Muscle layer of duodenum (tissue), 2 donors: ENCODE data around the gene BTBD6.

Experiments used
- H3K27ac ChIP-seq: one replicate; pipeline ENCODE4 v1.7.0; 2013; ENCODE audit warnings: mild to moderate bottlenecking, low read length
- H3K27me3 ChIP-seq: one replicate; pipeline ENCODE4 v1.7.0; 2013; ENCODE audit warnings: low read depth, mild to moderate bottlenecking, control low read depth, low read length
- H3K36me3 ChIP-seq, 2 donors: one replicate each; pipeline ENCODE4 v1.7.0; 2013; ENCODE audit warnings: low read length in 2 of 2, control low read depth in 1 of 2, mild to moderate bottlenecking in 1 of 2; ENCODE audit not compliant: insufficient read depth in 2 of 2, control insufficient read depth in 1 of 2
- H3K4me1 ChIP-seq, 2 donors: one replicate each; pipeline ENCODE4 v1.7.0; 2013; ENCODE audit warnings: low read length in 2 of 2, mild to moderate bottlenecking in 2 of 2, control low read depth in 1 of 2, moderate library complexity in 1 of 2; ENCODE audit not compliant: insufficient read depth in 2 of 2, control insufficient read depth in 1 of 2
- H3K4me3 ChIP-seq, 2 donors: one replicate each; pipeline ENCODE4 v1.7.0; 2013; ENCODE audit warnings: low read length in 2 of 2, low read depth in 1 of 2, mild to moderate bottlenecking in 1 of 2
- H3K9me3 ChIP-seq, 2 donors: one replicate each; pipeline ENCODE4 v1.7.0; 2013; ENCODE audit warnings: low read length in 2 of 2, control low read depth in 1 of 2, mild to moderate bottlenecking in 1 of 2; ENCODE audit not compliant: control insufficient read depth in 1 of 2
- donor health status: healthy.

BTBD6 gene

DNA sequence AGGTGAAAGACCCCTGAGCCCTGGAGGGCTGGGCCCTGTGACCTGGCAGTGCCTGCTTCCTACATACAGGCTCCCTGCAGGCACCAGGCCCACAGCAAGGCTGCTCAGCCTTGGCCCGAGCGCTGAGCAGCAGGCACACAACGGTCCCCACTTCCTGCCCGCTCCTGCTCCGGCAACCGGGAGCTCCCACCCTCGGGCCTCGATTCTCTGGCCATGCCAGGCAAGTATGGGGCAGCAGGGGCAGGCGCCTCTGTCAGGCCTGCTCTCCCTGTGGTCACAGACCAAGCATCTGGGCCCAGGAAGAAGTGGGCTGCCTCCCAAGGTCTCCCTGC is 36.6 kb upstream of the BTBD6 start:
- H3K4me1 ChIP-seq = no peaks in the 10 kb centered on the region
- H3K4me3 ChIP-seq = no peak overlapping the region
- H3K36me3 ChIP-seq = peaks cover 0 to 40% of the 10 kb centered on the region in 2 donors
- no peaks in the 10 kb centered on the region for H3K27me3 ChIP-seq
- no peak overlapping the region for H3K27ac ChIP-seq
- H3K9me3 ChIP-seq = no peaks in the 10 kb centered on the region

GRCh38 chr14:105212541-105213300 is 35.6 kb upstream of the BTBD6 start:
- no peak overlapping the region for H3K27ac ChIP-seq
- no peak overlapping the region for H3K4me3 ChIP-seq
- peaks cover 0 to 50% of the 10 kb centered on the region in 2 donors for H3K36me3 ChIP-seq
- no peaks in the 10 kb centered on the region for H3K27me3 ChIP-seq
- H3K9me3 ChIP-seq = no peaks in the 10 kb centered on the region
- H3K4me1 ChIP-seq = no peaks in the 10 kb centered on the region

DNA sequence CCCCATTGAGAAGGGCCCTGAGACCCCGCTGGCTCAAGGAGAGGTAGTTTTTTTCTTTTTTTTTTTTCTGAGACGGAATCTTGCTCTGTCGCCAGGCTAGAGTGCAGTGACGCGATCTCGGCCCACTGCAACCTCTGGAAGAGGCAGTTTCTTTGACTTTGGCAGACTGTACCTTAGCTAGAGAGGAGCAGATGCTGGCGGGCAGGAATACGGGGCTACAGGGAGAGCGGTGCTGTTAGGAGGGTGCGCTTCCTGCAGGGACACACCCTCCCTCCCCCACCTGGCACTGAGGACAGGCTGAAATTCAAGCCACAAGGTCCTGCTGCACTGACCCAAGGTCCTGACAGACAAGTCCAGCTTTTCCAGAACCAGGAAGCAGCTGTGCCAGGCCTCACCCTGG is 35.0 kb upstream of the BTBD6 start:
- no peak overlapping the region for H3K27ac ChIP-seq
- H3K27me3 ChIP-seq = no peaks in the 10 kb centered on the region
- H3K4me1 ChIP-seq = no peaks in the 10 kb centered on the region
- no peak overlapping the region for H3K4me3 ChIP-seq
- H3K9me3 ChIP-seq = no peaks in the 10 kb centered on the region
- peaks cover 0 to 56% of the 10 kb centered on the region in 2 donors for H3K36me3 ChIP-seq

DNA sequence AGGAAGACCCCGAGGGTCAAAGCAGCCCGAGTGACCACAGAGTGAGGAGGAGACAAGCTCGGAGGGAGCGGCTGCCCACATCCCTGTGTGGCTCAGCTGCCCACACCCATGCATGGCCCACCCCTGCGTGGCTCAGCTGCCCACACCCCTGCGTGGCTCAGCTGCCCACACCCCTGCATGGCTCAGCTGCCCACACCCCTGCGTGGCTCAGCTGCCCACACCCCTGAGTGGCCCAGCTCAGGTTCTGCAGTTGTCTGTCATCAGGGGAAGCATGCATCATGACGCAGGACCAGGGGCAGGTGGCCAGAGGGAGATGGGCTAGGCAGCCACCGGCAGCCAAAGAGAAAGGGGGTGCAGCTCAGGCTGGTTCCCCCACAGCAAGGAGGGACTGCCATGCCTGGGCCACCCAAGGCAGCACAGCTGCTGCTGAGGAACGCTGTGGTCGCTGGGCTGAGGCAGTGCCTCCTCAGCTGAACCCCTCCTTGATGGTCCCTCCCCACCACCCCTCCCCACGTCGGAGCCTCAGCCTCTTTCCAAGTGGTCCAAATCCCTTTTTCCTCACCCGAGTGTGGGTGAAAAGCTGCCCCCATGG is 33.9 kb upstream of the BTBD6 start:
- Histone ChIP-seq H3K4me3 (no peak overlapping the region), H3K9me3 (no peaks in the 10 kb centered on the region), H3K36me3 (peaks cover 0 to 63% of the 10 kb centered on the region in 2 donors), H3K27ac (no peak overlapping the region), H3K27me3 (no peaks in the 10 kb centered on the region), H3K4me1 (no peaks in the 10 kb centered on the region)

GRCh38 chr14:105215602-105216001 is 32.7 kb upstream of the BTBD6 start:
- peaks cover 0 to 64% of the 10 kb centered on the region in 2 donors for H3K36me3 ChIP-seq

DNA sequence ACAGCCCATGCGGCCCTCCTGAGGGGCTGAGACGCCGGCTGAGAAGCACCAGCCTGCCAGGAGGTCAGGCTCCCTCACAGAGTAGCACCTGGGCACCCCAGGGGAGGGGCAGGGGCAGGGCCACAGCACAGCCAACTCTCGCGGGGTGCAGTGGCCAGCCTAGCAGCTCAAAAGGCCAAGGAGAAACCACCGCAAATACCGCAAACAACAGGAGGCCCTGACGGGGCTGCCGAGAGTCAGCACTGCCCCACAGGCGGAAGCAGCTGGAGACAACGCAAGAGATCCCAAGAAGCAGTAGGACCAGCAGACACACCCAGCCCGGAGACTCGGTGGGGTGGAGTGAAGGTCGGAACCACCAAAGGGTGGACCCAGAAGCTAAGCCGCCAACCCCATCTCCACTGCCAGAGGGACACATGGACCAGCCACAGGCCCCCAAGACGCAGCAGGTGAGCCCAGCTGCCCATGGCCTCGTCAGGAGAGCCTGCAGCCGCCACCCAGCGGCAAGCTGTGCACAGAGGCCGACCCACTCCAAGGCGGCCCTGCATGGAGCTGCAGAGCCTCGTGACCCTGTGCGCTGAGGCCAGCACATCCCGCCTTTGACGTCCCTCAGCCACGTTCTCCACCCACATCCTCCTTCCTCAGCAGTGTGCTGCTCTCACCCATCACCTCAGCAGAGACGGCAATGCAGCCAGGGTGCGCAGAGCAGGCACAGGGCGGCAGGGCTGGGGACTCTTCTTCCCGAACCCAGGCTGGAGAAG is 31.7 kb upstream of the BTBD6 start:
- Histone ChIP-seq H3K27me3 (no peaks in the 10 kb centered on the region), H3K36me3 (peaks cover 0 to 65% of the 10 kb centered on the region in 2 donors), H3K4me3 (no peak overlapping the region), H3K27ac (no peak overlapping the region), H3K9me3 (no peaks in the 10 kb centered on the region), H3K4me1 (no peaks in the 10 kb centered on the region)

More at GRCh38 chr14:105215602-105216001, 32.7 kb upstream of the BTBD6 start:
- Histone ChIP-seq H3K4me1 (no peaks in the 10 kb centered on the region), H3K27ac (no peak overlapping the region), H3K9me3 (no peaks in the 10 kb centered on the region), H3K27me3 (no peaks in the 10 kb centered on the region), H3K4me3 (no peak overlapping the region)

- Histone ChIP-seq H3K4me3 (no peak overlapping the region), H3K4me1 (no peaks in the 10 kb centered on the region), H3K27me3 (no peaks in the 10 kb centered on the region), H3K36me3 (peaks cover 0 to 57% of the 10 kb centered on the region in 2 donors), H3K27ac (no peak overlapping the region), H3K9me3 (no peaks in the 10 kb centered on the region)
Observed at GRCh38 chr14:105217774-105218173, 30.6 kb upstream of the BTBD6 start.

GRCh38 chr14:105218611-105219010 is 29.7 kb upstream of the BTBD6 start:
- H3K27me3 ChIP-seq = no peaks in the 10 kb centered on the region
- no peaks in the 10 kb centered on the region for H3K9me3 ChIP-seq
- H3K4me1 ChIP-seq = no peaks in the 10 kb centered on the region
- peaks cover 0 to 55% of the 10 kb centered on the region in 2 donors for H3K36me3 ChIP-seq
- no peak overlapping the region for H3K4me3 ChIP-seq
- no peak overlapping the region for H3K27ac ChIP-seq

DNA sequence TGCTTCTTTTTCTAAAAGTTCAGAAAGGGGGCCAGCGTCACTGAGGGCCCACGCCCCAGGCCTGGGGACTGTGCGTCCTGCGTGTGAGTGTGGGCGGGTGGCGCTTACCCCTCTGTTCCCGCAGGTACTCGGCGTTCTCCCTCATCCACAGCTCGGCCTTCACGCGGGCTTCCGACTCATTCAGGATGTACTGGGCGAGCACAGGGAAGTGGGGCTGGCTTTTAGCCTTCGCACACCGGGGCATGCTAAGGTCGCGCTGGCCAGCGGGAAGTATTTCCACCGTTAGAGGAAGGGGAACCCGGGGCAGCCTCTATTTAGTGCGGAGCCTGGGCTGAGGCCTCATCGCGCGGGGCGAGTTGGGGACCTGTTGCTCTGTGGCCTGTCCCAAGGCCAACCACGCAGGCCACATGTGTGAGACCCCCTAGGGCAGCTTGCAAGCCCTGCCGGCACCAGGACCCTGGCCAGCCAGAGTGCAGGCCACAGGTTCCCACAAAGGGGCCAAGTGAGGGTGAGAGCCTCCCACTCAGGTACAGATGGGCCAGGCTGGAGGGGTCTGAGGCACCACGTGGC is 29.2 kb upstream of the BTBD6 start:
- Histone ChIP-seq H3K36me3 (peaks cover 0 to 59% of the 10 kb centered on the region in 2 donors), H3K4me3 (no peak overlapping the region), H3K27me3 (no peaks in the 10 kb centered on the region), H3K27ac (no peak overlapping the region), H3K4me1 (no peaks in the 10 kb centered on the region), H3K9me3 (no peaks in the 10 kb centered on the region)

- no peaks in the 10 kb centered on the region for H3K4me1 ChIP-seq
- H3K27me3 ChIP-seq = no peaks in the 10 kb centered on the region
- no peaks in the 10 kb centered on the region for H3K9me3 ChIP-seq
- no peak overlapping the region for H3K27ac ChIP-seq
- H3K4me3 ChIP-seq = no peak overlapping the region
- peaks cover 0 to 65% of the 10 kb centered on the region in 2 donors for H3K36me3 ChIP-seq
Observed at GRCh38 chr14:105219753-105220152, 28.6 kb upstream of the BTBD6 start.
